ENCODE results near the gene CCSER1. TPM values are rescaled to one million over a fixed set of nuclear protein-coding genes. Genes with fewer than 3 reads are reported as not detected.

The CCSER1 gene
- total and polyA plus RNA-seq, 2 experiments from 2014 or later = 2.9 to 3.4 TPM

DNA sequence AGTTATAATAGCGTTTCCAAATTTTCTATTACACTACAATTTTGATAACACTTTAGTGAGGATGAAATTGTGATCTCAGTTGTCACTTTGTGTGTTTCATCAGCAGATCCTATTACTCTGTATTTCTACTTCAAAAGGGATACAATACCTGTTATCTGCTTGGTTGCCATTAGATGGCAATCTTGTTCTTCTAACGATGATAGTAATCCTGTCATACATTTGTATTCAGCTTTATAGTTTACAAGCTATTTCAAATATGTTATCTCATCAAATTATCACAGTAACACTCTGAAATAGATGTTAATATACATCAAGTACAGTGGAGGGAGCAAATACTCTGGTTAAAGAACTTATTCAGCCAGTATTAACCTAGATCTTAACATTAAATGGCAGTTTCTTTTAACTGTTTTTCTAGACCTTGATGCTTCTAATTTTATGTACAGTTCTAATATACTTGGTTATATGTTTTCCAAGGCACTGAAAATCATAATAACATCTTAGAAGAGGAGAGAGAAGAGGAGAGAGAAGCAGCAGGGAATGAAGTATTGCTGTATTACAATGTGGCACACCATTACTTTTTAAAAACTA, 292.0 kb downstream of the CCSER1 start:
- Histone ChIP-seq H3F3A (replicated peaks; ENCODE audit: low read depth) (no peaks in the 10 kb centered on the region), H3K27me3 (ENCODE audit: insufficient read depth) (no peaks in the 10 kb centered on the region), H4K20me1 (replicated peaks; ENCODE audit: insufficient read depth) (no peaks in the 10 kb centered on the region), H3K4me1 (ENCODE audit: insufficient read depth) (no peaks in the 10 kb centered on the region), H3K27ac (ENCODE audit: low read depth) (no peak overlapping the region), H3K36me3 (ENCODE audit: insufficient read depth) (no peaks in the 10 kb centered on the region), H3K9me2 (ENCODE audit: insufficient read depth) (no peaks in the 10 kb centered on the region), H3K4me3 (no peak overlapping the region), H3K4me2 (no peak overlapping the region), H2AFZ (no peak overlapping the region), H3K79me2 (replicated peaks; ENCODE audit: insufficient read depth) (no peaks in the 10 kb centered on the region)
- DNase-seq (ENCODE audit: low spot score) (peak; percentile 67), ATAC-seq (peak; percentile 67; the same call in 2 of the 3 replicates)
- Mint-ChIP-seq H3K27me3 (ENCODE audit: insufficient read depth, low read depth, poor library complexity) (no peaks in the 10 kb centered on the region), H3K9me3 (no peaks in the 10 kb centered on the region; the same call in 2 of the 3 replicates), H3K4me3 (no peak overlapping the region), H3K4me1 (peaks cover 5% of the 10 kb centered on the region), H3K27ac (no peak overlapping the region), H3K36me3 (ENCODE audit: low read depth) (peaks cover 4% of the 10 kb centered on the region; the same call in 1 of the 3 replicates)
- TF ChIP-seq JUNB (IDR thresholded peaks at IDR 0.05; ENCODE audit: unreplicated experiment) = no peak
- no peak for TF ChIP-seq ETS1 (IDR thresholded peaks at IDR 0.05)
- peak; percentile 68 to 92 for TF ChIP-seq CTCF (conservative IDR thresholded peaks at IDR 0.05; ENCODE audit: low read depth in 2 of 2)
- no peak for TF ChIP-seq EZH2 (IDR thresholded peaks at IDR 0.05; ENCODE audit: low read depth, unreplicated experiment)
- no peak for TF ChIP-seq ZNF331 (CRISPR knock-in tag; IDR thresholded peaks at IDR 0.05; ENCODE audit: low read depth)
- TF ChIP-seq NANOG (IDR thresholded peaks at IDR 0.05; ENCODE audit: borderline replicate concordance) = no peak
- TF ChIP-seq, protein P1, sequence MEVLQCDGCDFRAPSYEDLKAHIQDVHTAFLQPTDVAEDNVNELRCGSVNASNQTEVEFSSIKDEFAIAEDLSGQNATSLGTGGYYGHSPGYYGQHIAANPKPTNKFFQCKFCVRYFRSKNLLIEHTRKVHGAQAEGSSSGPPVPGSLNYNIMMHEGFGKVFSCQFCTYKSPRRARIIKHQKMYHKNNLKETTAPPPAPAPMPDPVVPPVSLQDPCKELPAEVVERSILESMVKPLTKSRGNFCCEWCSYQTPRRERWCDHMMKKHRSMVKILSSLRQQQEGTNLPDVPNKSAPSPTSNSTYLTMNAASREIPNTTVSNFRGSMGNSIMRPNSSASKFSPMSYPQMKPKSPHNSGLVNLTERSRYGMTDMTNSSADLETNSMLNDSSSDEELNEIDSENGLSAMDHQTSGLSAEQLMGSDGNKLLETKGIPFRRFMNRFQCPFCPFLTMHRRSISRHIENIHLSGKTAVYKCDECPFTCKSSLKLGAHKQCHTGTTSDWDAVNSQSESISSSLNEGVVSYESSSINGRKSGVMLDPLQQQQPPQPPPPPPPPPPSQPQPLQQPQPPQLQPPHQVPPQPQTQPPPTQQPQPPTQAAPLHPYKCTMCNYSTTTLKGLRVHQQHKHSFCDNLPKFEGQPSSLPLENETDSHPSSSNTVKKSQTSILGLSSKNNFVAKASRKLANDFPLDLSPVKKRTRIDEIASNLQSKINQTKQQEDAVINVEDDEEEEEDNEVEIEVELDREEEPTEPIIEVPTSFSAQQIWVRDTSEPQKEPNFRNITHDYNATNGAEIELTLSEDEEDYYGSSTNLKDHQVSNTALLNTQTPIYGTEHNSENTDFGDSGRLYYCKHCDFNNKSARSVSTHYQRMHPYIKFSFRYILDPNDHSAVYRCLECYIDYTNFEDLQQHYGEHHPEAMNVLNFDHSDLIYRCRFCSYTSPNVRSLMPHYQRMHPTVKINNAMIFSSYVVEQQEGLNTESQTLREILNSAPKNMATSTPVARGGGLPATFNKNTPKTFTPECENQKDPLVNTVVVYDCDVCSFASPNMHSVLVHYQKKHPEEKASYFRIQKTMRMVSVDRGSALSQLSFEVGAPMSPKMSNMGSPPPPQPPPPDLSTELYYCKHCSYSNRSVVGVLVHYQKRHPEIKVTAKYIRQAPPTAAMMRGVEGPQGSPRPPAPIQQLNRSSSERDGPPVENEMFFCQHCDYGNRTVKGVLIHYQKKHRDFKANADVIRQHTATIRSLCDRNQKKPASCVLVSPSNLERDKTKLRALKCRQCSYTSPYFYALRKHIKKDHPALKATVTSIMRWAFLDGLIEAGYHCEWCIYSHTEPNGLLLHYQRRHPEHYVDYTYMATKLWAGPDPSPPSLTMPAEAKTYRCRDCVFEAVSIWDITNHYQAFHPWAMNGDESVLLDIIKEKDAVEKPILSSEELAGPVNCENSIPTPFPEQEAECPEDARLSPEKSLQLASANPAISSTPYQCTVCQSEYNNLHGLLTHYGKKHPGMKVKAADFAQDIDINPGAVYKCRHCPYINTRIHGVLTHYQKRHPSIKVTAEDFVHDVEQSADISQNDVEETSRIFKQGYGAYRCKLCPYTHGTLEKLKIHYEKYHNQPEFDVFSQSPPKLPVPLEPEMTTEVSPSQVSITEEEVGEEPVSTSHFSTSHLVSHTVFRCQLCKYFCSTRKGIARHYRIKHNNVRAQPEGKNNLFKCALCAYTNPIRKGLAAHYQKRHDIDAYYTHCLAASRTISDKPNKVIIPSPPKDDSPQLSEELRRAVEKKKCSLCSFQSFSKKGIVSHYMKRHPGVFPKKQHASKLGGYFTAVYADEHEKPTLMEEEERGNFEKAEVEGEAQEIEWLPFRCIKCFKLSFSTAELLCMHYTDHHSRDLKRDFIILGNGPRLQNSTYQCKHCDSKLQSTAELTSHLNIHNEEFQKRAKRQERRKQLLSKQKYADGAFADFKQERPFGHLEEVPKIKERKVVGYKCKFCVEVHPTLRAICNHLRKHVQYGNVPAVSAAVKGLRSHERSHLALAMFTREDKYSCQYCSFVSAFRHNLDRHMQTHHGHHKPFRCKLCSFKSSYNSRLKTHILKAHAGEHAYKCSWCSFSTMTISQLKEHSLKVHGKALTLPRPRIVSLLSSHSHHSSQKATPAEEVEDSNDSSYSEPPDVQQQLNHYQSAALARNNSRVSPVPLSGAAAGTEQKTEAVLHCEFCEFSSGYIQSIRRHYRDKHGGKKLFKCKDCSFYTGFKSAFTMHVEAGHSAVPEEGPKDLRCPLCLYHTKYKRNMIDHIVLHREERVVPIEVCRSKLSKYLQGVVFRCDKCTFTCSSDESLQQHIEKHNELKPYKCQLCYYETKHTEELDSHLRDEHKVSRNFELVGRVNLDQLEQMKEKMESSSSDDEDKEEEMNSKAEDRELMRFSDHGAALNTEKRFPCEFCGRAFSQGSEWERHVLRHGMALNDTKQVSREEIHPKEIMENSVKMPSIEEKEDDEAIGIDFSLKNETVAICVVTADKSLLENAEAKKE (CRISPR knock-in tag; IDR thresholded peaks at IDR 0.05) = no peak
